K562 treated with DMSO at 1 percent for 24 hours (cell line): Measurements from ENCODE around the gene GUCY2D. TPM values are rescaled to one million over a fixed set of nuclear protein-coding genes. Genes with fewer than 3 reads are reported as not detected.

Experiments used
- total RNA-seq: library from RNA; unstranded; fragments of 300-600 nt; gene quantifications from 2 replicates; pipeline ENCODE4 v1.2.3, GENCODE V29; 2022; ENCODE audit warnings: low read depth; ENCODE audit not compliant: insufficient read depth

The GUCY2D gene
- 0.16 and 0.23 TPM in 2 replicates for total RNA-seq

GRCh38 chr17:8001976-8002720 is at the start of gene GUCY2D:
Gene GUCY2D, plus strand, starts transcription at chr17:8002615. Its CDS starts 433 bp downstream, at chr17:8003048.

GRCh38 chr17:8038954-8039610 is 36.7 kb downstream of the GUCY2D start, which contains the start of gene ALOX15B:
Gene ALOX15B, plus strand, starts transcription at chr17:8039059. Its CDS starts 97 bp downstream, at chr17:8039156.

Other genes with a start within 250 kb of the GUCY2D start
- gene KDM6B, start 168.4 kb upstream of the GUCY2D start, total RNA-seq = 19.1 and 19.4 TPM in 2 replicates
- 1.3 and 2.9 TPM in 2 replicates for gene TMEM88, start 147.5 kb upstream of the GUCY2D start, total RNA-seq
- 70.7 and 80.3 TPM in 2 replicates for gene NAA38, start 145.1 kb upstream of the GUCY2D start, total RNA-seq
- gene CYB5D1, start 144.6 kb upstream of the GUCY2D start, total RNA-seq = 3.3 and 3.6 TPM in 2 replicates
- gene CHD3, start 113.8 kb upstream of the GUCY2D start, total RNA-seq = 19.2 and 22.7 TPM in 2 replicates
- 0.98 and 1.1 TPM in 2 replicates for gene RNF227, start 86.3 kb upstream of the GUCY2D start, total RNA-seq
- 0.58 and 1.4 TPM in 2 replicates for gene KCNAB3, start 72.8 kb upstream of the GUCY2D start, total RNA-seq
- 153 and 165 TPM in 2 replicates for gene TRAPPC1, start 70.7 kb upstream of the GUCY2D start, total RNA-seq
- 27.7 and 32.9 TPM in 2 replicates for gene CNTROB, start 70.4 kb upstream of the GUCY2D start, total RNA-seq
- not detected in 2 replicates for gene ALOX15B, start 36.4 kb downstream of the GUCY2D start, total RNA-seq
- gene ALOX12B, start 85.1 kb downstream of the GUCY2D start, total RNA-seq = 0.10 TPM in 1 of 2 replicates, not detected in the other
- gene ALOXE3, start 115.9 kb downstream of the GUCY2D start, total RNA-seq = 0.57 TPM in 1 of 2 replicates, not detected in the other
- gene HES7, start 121.5 kb downstream of the GUCY2D start, total RNA-seq = 0.74 and 1.1 TPM in 2 replicates
- gene PER1, start 149.8 kb downstream of the GUCY2D start, total RNA-seq = 11.4 and 15.0 TPM in 2 replicates
- 27.2 and 30.7 TPM in 2 replicates for gene VAMP2, start 160.3 kb downstream of the GUCY2D start, total RNA-seq
- gene TMEM107, start 173.8 kb downstream of the GUCY2D start, total RNA-seq = 20.4 and 26.3 TPM in 2 replicates
- 15.7 and 16.8 TPM in 2 replicates for gene BORCS6, start 187.6 kb downstream of the GUCY2D start, total RNA-seq
- 188 and 206 TPM in 2 replicates for gene AURKB, start 208.0 kb downstream of the GUCY2D start, total RNA-seq
- 6.6 and 7.6 TPM in 2 replicates for gene CTC1, start 245.4 kb downstream of the GUCY2D start, total RNA-seq
- 11.0 and 14.8 TPM in 2 replicates for gene PFAS, start 246.7 kb downstream of the GUCY2D start, total RNA-seq